Natural killer cell (primary cell): ENCODE results near the gene SOX6. TPM values are rescaled to one million over a fixed set of nuclear protein-coding genes. Genes with fewer than 3 reads are reported as not detected.

Experiments used
- ATAC-seq, 3 donors: fragments of 150-1000 bp in 2 of 3; fragments of 200-7000 bp in 1 of 3; cut with Tn5 transposase; 1 replicate in 1 of 3; 2 replicates in 2 of 3; pipeline ENCODE4 v1.10.0; 2021; ENCODE audit warnings: mild to moderate bottlenecking in 2 of 3, moderate library complexity in 2 of 3
- DNase-seq, 2 donors: peaks; one replicate each; pipeline versions ENCODE4 v3.0.0 to v3.0.0-alpha.2; 2013 to 2021; ENCODE audit warnings: mixed read lengths in 1 of 2
- H3K27ac ChIP-seq: one replicate; pipeline ENCODE4 v1.5.1; 2013; ENCODE audit warnings: mild to moderate bottlenecking, low read length
- H3K27me3 ChIP-seq: one replicate; pipeline ENCODE4 v1.6.1; 2013; ENCODE audit warnings: low read length; ENCODE audit not compliant: control insufficient read depth, insufficient read depth
- H3K36me3 ChIP-seq: one replicate; pipeline ENCODE4 v1.6.1; 2013; ENCODE audit warnings: low read length; ENCODE audit not compliant: control insufficient read depth, insufficient read depth
- H3K4me1 ChIP-seq: one replicate; pipeline ENCODE4 v1.6.1; 2013; ENCODE audit warnings: low read length; ENCODE audit not compliant: control insufficient read depth, insufficient read depth
- H3K4me3 ChIP-seq: one replicate; pipeline ENCODE4 v1.5.1; 2013; ENCODE audit warnings: low read length
- H3K9me3 ChIP-seq: one replicate; pipeline ENCODE4 v1.6.1; 2013; ENCODE audit warnings: low read length; ENCODE audit not compliant: control insufficient read depth, insufficient read depth
- H3K27ac Mint-ChIP-seq, 2 donors: one replicate each; pipeline ENCODE4 v1.8.0; 2022; ENCODE audit warnings: mild to moderate bottlenecking in 2 of 2, mixed read lengths in 2 of 2, moderate library complexity in 1 of 2
- H3K27me3 Mint-ChIP-seq, 2 donors: one replicate each; pipeline ENCODE4 v1.8.0; 2022; ENCODE audit warnings: low read depth in 2 of 2, mixed read lengths in 2 of 2
- H3K36me3 Mint-ChIP-seq: one replicate; pipeline ENCODE4 v1.8.0; 2022; ENCODE audit warnings: mixed read lengths
- H3K4me1 Mint-ChIP-seq, 2 donors: one replicate each; pipeline ENCODE4 v1.8.0; 2022; ENCODE audit warnings: mixed read lengths in 2 of 2
- H3K4me3 Mint-ChIP-seq: one replicate; pipeline ENCODE4 v1.8.0; 2022; ENCODE audit warnings: mild to moderate bottlenecking, moderate library complexity, mixed read lengths
- H3K9me3 Mint-ChIP-seq, 2 donors: one replicate each; pipeline ENCODE4 v1.8.0; 2022; ENCODE audit warnings: mixed read lengths in 2 of 2
- CTCF ChIP-seq: fragments of 200-600 bp; IDR thresholded peaks from one replicate; pipeline ENCODE4 v1.8.0; 2022; ENCODE audit warnings: antibody characterized with exemption
- WGBS: methylation state at CpG from one replicate; pipeline ENCODE4 v1.1.7; 2013; ENCODE audit warnings: missing lambda C conversion rate; ENCODE audit not compliant: insufficient coverage; 5-methylcytosine and 5-hydroxymethylcytosine counted together
- intact Hi-C: fragments of 100-400 bp; cut with micrococcal nuclease; formaldehyde crosslinking; loops from one replicate; pipeline ENCODE4 v1.14.2; 2022
- total RNA-seq, 4 donors: library from RNA; stranded (reverse); fragments of 120-200 nt in 1 of 4; gene quantifications; one replicate each; pipeline versions ENCODE4 v1.2.3 to v1.2.4, GENCODE V29; 2013 to 2022

SOX6 gene
- total RNA-seq, 3 donors from 2014 or later (not counting 1 experiment from before 2014, with no cell fraction given): 0.27 TPM; not detected in 2

GRCh38 chr11:16347928-16348685, 8.2 kb downstream of the SOX6 start:
- no peaks in the 10 kb centered on the region for H3K27me3 ChIP-seq
- no peaks in the 10 kb centered on the region for H3K4me1 ChIP-seq
- H3K36me3 ChIP-seq: no peaks in the 10 kb centered on the region
- intact Hi-C loops: no loop called here
- H3K4me3 ChIP-seq: no peak overlapping the region
- no peaks in the 10 kb centered on the region for H3K4me1 Mint-ChIP-seq
- TF ChIP-seq CTCF: no peak
- H3K9me3 Mint-ChIP-seq: peaks cover 6 to 13% of the 10 kb centered on the region in 2 donors
- no peak for DNase-seq
- no peaks in the 10 kb centered on the region for H3K36me3 Mint-ChIP-seq
- no peaks in the 10 kb centered on the region for H3K9me3 ChIP-seq
- H3K27ac Mint-ChIP-seq: no peak overlapping the region
- H3K4me3 Mint-ChIP-seq: no peak overlapping the region
- H3K27me3 Mint-ChIP-seq: no peaks in the 10 kb centered on the region
- no peak overlapping the region for H3K27ac ChIP-seq
- ATAC-seq: no peak

GRCh38 chr11:16346975-16347374, 9.4 kb downstream of the SOX6 start:
- Mint-ChIP-seq H3K27me3 (no peaks in the 10 kb centered on the region), H3K36me3 (no peaks in the 10 kb centered on the region), H3K4me3 (no peak overlapping the region), H3K9me3 (peaks cover 6 to 13% of the 10 kb centered on the region in 2 donors), H3K27ac (no peak overlapping the region), H3K4me1 (no peaks in the 10 kb centered on the region)
- no peaks in the 10 kb centered on the region for H3K27me3 ChIP-seq
- no peak for TF ChIP-seq CTCF
- no peak overlapping the region for H3K27ac ChIP-seq
- 80% methylated on average over 1 of the region's 1 CpG for WGBS
- intact Hi-C loops: no loop called here
- ATAC-seq (no peak), DNase-seq (no peak)
- no peaks in the 10 kb centered on the region for H3K9me3 ChIP-seq
- H3K36me3 ChIP-seq: no peaks in the 10 kb centered on the region
- no peaks in the 10 kb centered on the region for H3K4me1 ChIP-seq
- no peak overlapping the region for H3K4me3 ChIP-seq

GRCh38 chr11:16341853-16342252, 14.5 kb downstream of the SOX6 start:
- Histone ChIP-seq H3K9me3 (no peaks in the 10 kb centered on the region), H3K27ac (no peak overlapping the region), H3K4me3 (no peak overlapping the region), H3K36me3 (no peaks in the 10 kb centered on the region), H3K27me3 (no peaks in the 10 kb centered on the region), H3K4me1 (no peaks in the 10 kb centered on the region)
- Mint-ChIP-seq H3K27ac (no peak overlapping the region), H3K27me3 (no peaks in the 10 kb centered on the region), H3K9me3 (peaks cover 4 to 6% of the 10 kb centered on the region in 2 donors), H3K4me3 (no peak overlapping the region), H3K36me3 (no peaks in the 10 kb centered on the region), H3K4me1 (peaks cover 0 to 2% of the 10 kb centered on the region in 2 donors)
- DNase-seq: no peak
- WGBS: no CpG with 5 or more reads among the region's 3 CpGs
- no peak for TF ChIP-seq CTCF
- ATAC-seq: no peak
- intact Hi-C loops: no loop called here

GRCh38 chr11:16338393-16338792, 18.0 kb downstream of the SOX6 start:
- no peaks in the 10 kb centered on the region for H3K36me3 ChIP-seq
- peaks cover 4 to 8% of the 10 kb centered on the region in 2 donors for H3K9me3 Mint-ChIP-seq
- no peaks in the 10 kb centered on the region for H3K27me3 ChIP-seq
- H3K9me3 ChIP-seq: no peaks in the 10 kb centered on the region
- DNase-seq: no peak
- no peaks in the 10 kb centered on the region for H3K27me3 Mint-ChIP-seq
- H3K4me3 ChIP-seq: no peak overlapping the region
- TF ChIP-seq CTCF: no peak
- no peak for ATAC-seq
- intact Hi-C loops: no loop called here
- H3K27ac ChIP-seq: no peak overlapping the region
- H3K4me1 Mint-ChIP-seq: peaks cover 0 to 10% of the 10 kb centered on the region in 2 donors
- no CpG with 5 or more reads among the region's 1 CpG for WGBS
- no peaks in the 10 kb centered on the region for H3K4me1 ChIP-seq
- no peak overlapping the region for H3K27ac Mint-ChIP-seq
- H3K4me3 Mint-ChIP-seq: no peak overlapping the region
- no peaks in the 10 kb centered on the region for H3K36me3 Mint-ChIP-seq
